PC-3 (cell line): Measurements from ENCODE around the gene ILRUN.

Source experiments
- EZH2 ChIP-seq: fragments of 300-600 bp; sonication (generic); IDR thresholded peaks from one replicate; pipeline ENCODE4 v1.6.1; 2017; ENCODE audit warnings: antibody characterized with exemption, mild to moderate bottlenecking, low read length; ENCODE audit not compliant: unreplicated experiment
- TF ChIP-seq, protein P1 (sequence below): fragments of 300-600 bp; sonication (generic); conservative IDR thresholded peaks from 2 replicates; pipeline ENCODE4 v1.5.1; 2017; ENCODE audit warnings: antibody characterized with exemption, low read depth, mild to moderate bottlenecking, low read length

- TF ChIP-seq, protein P1, sequence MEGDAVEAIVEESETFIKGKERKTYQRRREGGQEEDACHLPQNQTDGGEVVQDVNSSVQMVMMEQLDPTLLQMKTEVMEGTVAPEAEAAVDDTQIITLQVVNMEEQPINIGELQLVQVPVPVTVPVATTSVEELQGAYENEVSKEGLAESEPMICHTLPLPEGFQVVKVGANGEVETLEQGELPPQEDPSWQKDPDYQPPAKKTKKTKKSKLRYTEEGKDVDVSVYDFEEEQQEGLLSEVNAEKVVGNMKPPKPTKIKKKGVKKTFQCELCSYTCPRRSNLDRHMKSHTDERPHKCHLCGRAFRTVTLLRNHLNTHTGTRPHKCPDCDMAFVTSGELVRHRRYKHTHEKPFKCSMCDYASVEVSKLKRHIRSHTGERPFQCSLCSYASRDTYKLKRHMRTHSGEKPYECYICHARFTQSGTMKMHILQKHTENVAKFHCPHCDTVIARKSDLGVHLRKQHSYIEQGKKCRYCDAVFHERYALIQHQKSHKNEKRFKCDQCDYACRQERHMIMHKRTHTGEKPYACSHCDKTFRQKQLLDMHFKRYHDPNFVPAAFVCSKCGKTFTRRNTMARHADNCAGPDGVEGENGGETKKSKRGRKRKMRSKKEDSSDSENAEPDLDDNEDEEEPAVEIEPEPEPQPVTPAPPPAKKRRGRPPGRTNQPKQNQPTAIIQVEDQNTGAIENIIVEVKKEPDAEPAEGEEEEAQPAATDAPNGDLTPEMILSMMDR = no peak
- TF ChIP-seq EZH2 = no peak
Measured at GRCh38 chr6:34731393-34732060, 35.0 kb upstream of the ILRUN start.
